Skin epidermis (tissue), 12 donors: ENCODE results near the gene NR6A1.
A peak's percentile ranks its signal among the peaks of the same experiment; 100 is the strongest.

Experiments used
- H3K27ac ChIP-seq, 21 experiments: fragments of 200-600 bp; sonication (generic) in 11 of 21; one replicate each; pipeline ENCODE4 v1.5.0; 2020; ENCODE audit warnings: mild to moderate bottlenecking in 3 of 21, inconsistent platforms in 2 of 21, moderate library complexity in 2 of 21
- H3K4me3 ChIP-seq, 7 experiments: fragments of 200-600 bp; sonication (generic) in 2 of 7; one replicate each; pipeline ENCODE4 v1.5.0; 2020; ENCODE audit warnings: inconsistent platforms in 2 of 7, mild to moderate bottlenecking in 2 of 7, moderate library complexity in 1 of 7

The NR6A1 gene

DNA sequence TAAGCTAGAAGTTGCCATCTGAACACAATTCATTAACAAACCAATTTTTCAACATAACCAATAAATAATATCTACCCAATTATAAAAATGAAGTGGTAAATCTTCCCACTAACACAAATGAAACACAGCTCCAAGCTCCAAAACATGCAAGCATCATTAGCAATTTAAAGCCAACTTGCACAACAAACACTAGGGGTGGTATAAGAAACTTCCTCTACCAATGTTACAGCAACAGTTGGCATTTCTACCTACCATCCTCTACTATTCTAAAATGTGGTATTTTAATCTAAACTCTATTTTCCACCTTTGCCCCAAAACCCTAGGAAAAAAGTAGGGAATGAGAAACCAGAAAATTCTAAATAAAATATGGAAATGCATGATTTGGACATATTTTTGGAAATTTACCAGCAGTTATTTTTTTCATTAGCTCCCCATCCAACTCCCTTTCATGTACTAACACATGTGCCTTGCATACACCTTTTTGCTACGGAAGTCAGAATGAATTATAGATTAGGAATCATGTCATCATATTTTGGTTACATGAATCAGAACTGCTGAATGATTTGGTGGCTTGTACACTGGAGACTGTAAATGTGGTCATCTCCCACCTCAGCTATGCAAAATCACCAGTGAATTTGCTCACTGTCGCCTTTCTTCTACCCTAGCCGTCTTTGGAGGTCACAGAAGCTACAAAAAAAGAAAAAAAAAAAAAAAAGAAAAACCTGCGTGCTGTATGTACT, 4.1 kb downstream of the NR6A1 start:
- no peak overlapping the region for H3K27ac ChIP-seq
- no peak overlapping the region for H3K4me3 ChIP-seq

- H3K27ac ChIP-seq: no peak overlapping the region
- H3K4me3 ChIP-seq: no peak overlapping the region
Measured at GRCh38 chr9:124766326-124766725, 4.8 kb downstream of the NR6A1 start.

DNA sequence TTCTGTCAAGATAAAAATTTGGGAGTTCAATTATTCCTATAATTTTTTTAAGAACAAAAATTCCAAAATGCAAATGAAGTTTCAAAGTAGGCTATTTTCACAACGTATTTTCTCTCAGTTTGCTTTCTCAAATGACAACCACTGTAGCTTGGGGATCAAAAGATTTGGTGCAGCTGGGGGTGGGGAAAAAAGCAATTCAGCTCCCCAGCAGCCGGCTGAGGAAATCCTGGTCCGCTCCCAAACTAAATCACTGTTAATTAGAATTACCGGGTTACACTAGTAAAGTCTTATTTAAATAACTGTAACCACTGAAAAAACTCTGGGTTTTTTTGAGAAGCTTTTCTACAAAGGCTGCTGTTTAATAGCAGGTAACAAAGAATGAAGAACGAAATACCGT, 5.7 kb downstream of the NR6A1 start:
- Histone ChIP-seq H3K27ac (no peak overlapping the region), H3K4me3 (no peak overlapping the region)

DNA sequence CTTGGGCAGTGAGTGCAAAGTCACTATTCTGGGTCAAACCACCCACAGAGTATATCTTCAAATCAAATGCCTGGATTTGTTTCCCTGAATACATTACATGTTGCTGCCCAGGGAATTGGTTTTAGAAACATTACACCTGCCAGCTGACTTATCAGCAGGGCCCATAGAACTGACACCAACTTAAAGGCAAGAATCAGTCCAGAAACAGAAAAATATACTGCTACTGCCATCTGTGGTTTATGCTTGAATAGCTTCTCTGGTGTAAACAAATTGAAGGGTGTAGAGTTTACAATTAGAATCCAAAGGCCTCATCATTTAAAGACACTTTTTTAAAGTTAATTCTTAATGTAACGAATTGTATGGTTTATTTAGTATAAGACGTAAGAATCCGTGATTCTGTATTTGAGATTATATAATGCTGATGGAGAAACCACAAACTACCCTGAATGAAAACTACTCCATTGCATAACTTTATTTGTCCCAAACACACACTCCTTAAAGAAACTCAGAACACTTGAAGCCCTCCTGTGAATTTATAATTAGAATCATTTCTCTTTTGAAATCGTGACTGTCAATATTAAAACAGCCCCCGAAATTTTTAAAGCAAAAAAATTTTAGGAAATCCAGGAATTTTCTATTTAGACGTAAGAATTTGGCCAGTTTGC, 6.2 kb downstream of the NR6A1 start:
- no peak overlapping the region for H3K4me3 ChIP-seq
- H3K27ac ChIP-seq: no peak overlapping the region

DNA sequence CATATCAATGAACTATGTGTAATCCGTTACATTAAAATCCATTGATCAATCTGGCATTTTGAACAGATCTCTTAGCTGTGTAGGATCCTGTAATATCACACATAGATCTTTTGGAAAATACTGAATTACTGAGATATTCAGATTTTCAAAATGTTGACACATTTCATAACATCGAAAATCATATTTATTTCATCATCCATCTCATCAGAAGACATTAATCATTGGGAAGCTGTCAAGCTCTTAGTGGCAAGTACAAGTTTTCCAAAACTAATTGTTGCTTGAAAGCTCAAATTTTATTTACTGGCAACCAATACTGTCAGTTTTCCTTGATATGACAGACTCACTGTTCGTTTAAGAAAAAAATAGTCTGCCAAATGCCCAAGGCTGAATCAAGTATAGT, 8.5 kb downstream of the NR6A1 start:
- Histone ChIP-seq H3K4me3 (no peak overlapping the region), H3K27ac (no peak overlapping the region)

GRCh38 chr9:124761710-124762109, 9.4 kb downstream of the NR6A1 start:
- Histone ChIP-seq H3K4me3 (no peak overlapping the region), H3K27ac (no peak overlapping the region)

DNA sequence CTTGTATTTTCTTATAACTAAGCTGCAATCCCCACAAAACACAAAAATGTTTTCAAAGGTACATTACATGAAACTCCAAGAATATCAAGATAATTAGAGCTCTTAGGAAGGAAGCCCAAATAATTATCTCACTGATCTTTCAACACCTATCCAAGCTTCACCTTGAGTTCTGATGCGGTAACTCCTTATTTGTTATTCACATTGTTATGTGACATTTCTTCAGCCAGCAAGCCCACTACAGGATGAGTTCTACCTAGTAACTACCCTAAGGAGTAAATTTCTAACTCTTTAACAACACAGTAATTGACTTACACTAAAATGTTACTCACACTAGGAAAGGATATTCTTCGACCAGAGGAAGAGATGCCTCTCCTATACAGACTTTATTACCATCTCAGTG, 9.9 kb downstream of the NR6A1 start:
- H3K4me3 ChIP-seq: no peak overlapping the region
- H3K27ac ChIP-seq: no peak overlapping the region

GRCh38 chr9:124760719-124761118, 10.4 kb downstream of the NR6A1 start:
- H3K27ac ChIP-seq: no peak overlapping the region
- no peak overlapping the region for H3K4me3 ChIP-seq

GRCh38 chr9:124759327-124759726, 11.8 kb downstream of the NR6A1 start:
- H3K4me3 ChIP-seq: no peak overlapping the region
- no peak overlapping the region for H3K27ac ChIP-seq

DNA sequence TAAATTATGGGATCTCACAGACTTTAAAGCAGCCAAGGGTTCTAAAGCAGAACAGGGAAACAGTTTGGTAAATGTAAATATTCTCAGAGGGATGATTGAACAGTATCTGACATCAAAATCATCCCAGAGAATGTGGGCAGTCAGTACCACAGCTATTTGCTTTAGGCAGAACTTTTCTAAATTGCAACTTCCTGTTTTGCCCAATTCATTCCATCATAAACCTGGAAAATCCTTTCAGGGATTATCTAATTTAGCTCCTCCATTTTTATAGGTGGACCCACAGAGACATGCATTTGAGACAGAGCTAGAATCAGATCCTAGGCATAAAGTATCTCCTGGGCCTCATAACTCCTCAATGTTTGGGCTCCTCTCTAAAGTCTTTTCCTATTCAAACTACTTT, 12.4 kb downstream of the NR6A1 start:
- H3K27ac ChIP-seq: peak overlapping the region in 1 of 21 experiments; percentile 14
- no peak overlapping the region for H3K4me3 ChIP-seq

- no peak overlapping the region for H3K4me3 ChIP-seq
- peak overlapping the region in 1 of 21 experiments; percentile 14 for H3K27ac ChIP-seq
Measured at GRCh38 chr9:124758061-124758460, 13.1 kb downstream of the NR6A1 start.

GRCh38 chr9:124757616-124758015, 13.5 kb downstream of the NR6A1 start:
- Histone ChIP-seq H3K4me3 (no peak overlapping the region), H3K27ac (no peak overlapping the region)

- no peak overlapping the region for H3K4me3 ChIP-seq
- H3K27ac ChIP-seq: no peak overlapping the region
Measured at GRCh38 chr9:124756011-124756410, 15.1 kb downstream of the NR6A1 start.

GRCh38 chr9:124755061-124755460, 16.1 kb downstream of the NR6A1 start:
- Histone ChIP-seq H3K4me3 (no peak overlapping the region), H3K27ac (no peak overlapping the region)

GRCh38 chr9:124754289-124754688, 16.8 kb downstream of the NR6A1 start:
- no peak overlapping the region for H3K27ac ChIP-seq
- no peak overlapping the region for H3K4me3 ChIP-seq

- Histone ChIP-seq H3K27ac (no peak overlapping the region), H3K4me3 (no peak overlapping the region)
Measured at GRCh38 chr9:124752967-124753366, 18.1 kb downstream of the NR6A1 start.

- no peak overlapping the region for H3K27ac ChIP-seq
- H3K4me3 ChIP-seq: no peak overlapping the region
Measured at GRCh38 chr9:124749781-124750180, 21.3 kb downstream of the NR6A1 start.

DNA sequence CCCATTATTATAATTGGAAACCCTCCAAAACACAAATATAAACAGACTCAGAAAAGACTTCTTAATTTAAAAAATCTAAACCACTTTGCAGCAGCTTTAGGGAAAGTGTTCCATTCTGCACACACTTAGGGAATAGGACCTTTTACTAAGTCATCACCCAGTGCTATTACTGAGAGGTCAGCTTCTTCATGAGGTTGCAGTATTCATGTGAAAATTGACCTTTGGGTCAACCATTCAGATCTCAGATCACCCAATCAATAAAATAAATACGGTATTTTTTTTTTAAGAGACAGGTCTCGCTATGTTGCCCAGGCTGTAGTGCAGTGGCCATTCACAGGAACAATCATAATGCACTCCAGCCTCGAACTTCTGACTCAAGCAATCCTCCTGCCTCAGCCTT, 21.8 kb downstream of the NR6A1 start:
- H3K27ac ChIP-seq: no peak overlapping the region
- H3K4me3 ChIP-seq: no peak overlapping the region

GRCh38 chr9:124747065-124747464, 24.0 kb downstream of the NR6A1 start:
- H3K27ac ChIP-seq: no peak overlapping the region
- H3K4me3 ChIP-seq: no peak overlapping the region

GRCh38 chr9:124743686-124744348, 27.3 kb downstream of the NR6A1 start:
- H3K27ac ChIP-seq: no peak overlapping the region
- no peak overlapping the region for H3K4me3 ChIP-seq

DNA sequence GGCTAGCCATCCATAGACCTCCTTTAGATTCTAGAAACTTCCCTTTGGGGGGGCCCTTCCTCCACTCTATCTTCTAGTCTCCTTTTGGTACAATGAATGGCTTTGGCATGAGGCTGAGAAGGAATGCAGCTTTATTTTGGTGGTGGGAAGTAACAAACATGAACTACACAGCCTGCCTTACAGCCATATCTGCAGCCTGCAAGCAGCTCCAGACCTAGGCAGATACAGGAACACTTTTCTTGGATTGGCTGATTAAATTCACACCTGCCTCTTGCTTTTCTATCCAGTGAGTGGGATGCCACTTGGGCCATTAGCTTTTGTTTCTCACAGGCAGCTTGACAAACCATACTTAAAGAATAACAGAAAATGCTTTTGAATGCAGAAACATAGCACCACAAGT, 28.2 kb downstream of the NR6A1 start:
- Histone ChIP-seq H3K27ac (no peak overlapping the region), H3K4me3 (no peak overlapping the region)
